IMR-90 (cell line): ENCODE data around the gene PHF21B. TPM values are rescaled to one million over a fixed set of nuclear protein-coding genes. Genes with fewer than 3 reads are reported as not detected.

Experiments used
- ATAC-seq: fragments of 200-7000 bp; cut with Tn5 transposase; 2 replicates; pipeline ENCODE4 v1.9.1; 2020; ENCODE audit warnings: low read depth, mild to moderate bottlenecking, moderate library complexity
- BruUV-seq: library from RNA; stranded (reverse); fragments of 400-500 nt; replicated peaks from 2 replicates; lab custom pipeline; 2021; lab: Mats Ljungman, UMichigan
- CTCF ChIA-PET: fragments of 300-600 bp; formaldehyde crosslinking; extraction: SDS; loops from one replicate; lab custom pipeline; 2021; ENCODE audit warnings: antibody characterized with exemption; lab: Yijun Ruan, JAX
- POLR2A ChIA-PET: fragments of 300-600 bp; sonication (Branson Sonifier 250); formaldehyde crosslinking; loops from one replicate; lab custom pipeline; 2022; ENCODE audit warnings: antibody characterized with exemption; ENCODE audit not compliant: unreplicated experiment; lab: Charles Lee
- DNase-seq: peaks from one replicate; pipeline ENCODE4 v3.0.0; 2013
- H2AFZ ChIP-seq: replicated peaks from 2 replicates; pipeline ENCODE3; 2013; ENCODE audit warnings: low read length, mild to moderate bottlenecking; ENCODE audit not compliant: poor library complexity
- H2AK5ac ChIP-seq: 2 replicates; pipeline ENCODE4 v1.6.1; 2013; ENCODE audit warnings: low read depth, low read length, inconsistent platforms
- H2AK9ac ChIP-seq: replicated peaks from 2 replicates; pipeline ENCODE3; 2013; ENCODE audit warnings: mild to moderate bottlenecking, low read depth, low read length, moderate library complexity; ENCODE audit not compliant: poor library complexity
- H2BK120ac ChIP-seq: 2 replicates; pipeline ENCODE4 v1.6.1; 2013; ENCODE audit warnings: low read depth, low read length, inconsistent platforms
- H2BK15ac ChIP-seq: 3 replicates; pipeline ENCODE4 v1.6.1; 2013; ENCODE audit warnings: low read depth, low read length, inconsistent platforms
- H2BK20ac ChIP-seq: 2 replicates; pipeline ENCODE4 v1.6.1; 2013; ENCODE audit warnings: low read depth, mild to moderate bottlenecking, inconsistent platforms, low read length, moderate library complexity
- H2BK5ac ChIP-seq: 2 replicates; pipeline ENCODE4 v1.6.1; 2013; ENCODE audit warnings: mild to moderate bottlenecking, low read depth, low read length, inconsistent platforms; ENCODE audit not compliant: poor library complexity, severe bottlenecking
- H3K14ac ChIP-seq: replicated peaks from 2 replicates; pipeline ENCODE4 v1.6.1; 2013; ENCODE audit warnings: low read depth, low read length, inconsistent platforms
- H3K18ac ChIP-seq: 2 replicates; pipeline ENCODE4 v1.6.1; 2013; ENCODE audit warnings: low read depth, low read length, control low read depth
- H3K23ac ChIP-seq: 2 replicates; pipeline ENCODE4 v1.6.1; 2013; ENCODE audit warnings: low read depth, low read length, inconsistent platforms
- H3K27ac ChIP-seq: 2 replicates; pipeline ENCODE4 v1.5.1; 2013; ENCODE audit warnings: mild to moderate bottlenecking, control low read depth, low read length; ENCODE audit not compliant: insufficient read depth
- H3K27me3 ChIP-seq: 2 replicates; pipeline ENCODE4 v1.6.1; 2013; ENCODE audit warnings: low read length; ENCODE audit not compliant: control insufficient read depth, insufficient read depth
- H3K36me3 ChIP-seq: 2 replicates; pipeline ENCODE4 v1.6.1; 2013; ENCODE audit warnings: low read length, mixed read lengths; ENCODE audit not compliant: control insufficient read depth, insufficient read depth
- H3K4ac ChIP-seq: 2 replicates; pipeline ENCODE4 v1.6.1; 2013; ENCODE audit warnings: low read depth, low read length, inconsistent platforms
- H3K4me1 ChIP-seq: 2 replicates; pipeline ENCODE4 v1.6.1; 2013; ENCODE audit warnings: low read length, mixed read lengths; ENCODE audit not compliant: control insufficient read depth, insufficient read depth
- H3K4me2 ChIP-seq: 2 replicates; pipeline ENCODE4 v1.6.1; 2013; ENCODE audit warnings: low read depth, mild to moderate bottlenecking, control low read depth, low read length, moderate library complexity
- H3K4me3 ChIP-seq: 2 replicates; pipeline ENCODE4 v1.5.1; 2013; ENCODE audit warnings: low read depth, mild to moderate bottlenecking, control low read depth, low read length, moderate library complexity; ENCODE audit not compliant: insufficient read depth
- H3K56ac ChIP-seq: 2 replicates; pipeline ENCODE4 v1.6.1; 2013; ENCODE audit warnings: low read length, inconsistent platforms; ENCODE audit not compliant: insufficient read depth; ENCODE audit errors: extremely low read depth
- H3K79me1 ChIP-seq, 2 experiments: 2 replicates each; pipeline ENCODE4 v1.6.1; 2013; ENCODE audit warnings: low read length in 2 of 2, inconsistent platforms in 1 of 2, low read depth in 1 of 2
- H3K9ac ChIP-seq: 2 replicates; pipeline ENCODE4 v1.6.1; 2013; ENCODE audit warnings: low read depth, low read length, control low read depth
- H3K9me1 ChIP-seq: 2 replicates; pipeline ENCODE4 v1.6.1; 2013; ENCODE audit warnings: low read length, inconsistent platforms; ENCODE audit not compliant: insufficient read depth
- H3K9me3 ChIP-seq: 2 replicates; pipeline ENCODE4 v1.6.1; 2013; ENCODE audit warnings: low read length; ENCODE audit not compliant: control insufficient read depth, insufficient read depth
- H4K20me1 ChIP-seq: 2 replicates; pipeline ENCODE4 v1.6.1; 2013; ENCODE audit warnings: low read length, inconsistent platforms; ENCODE audit not compliant: insufficient read depth
- H4K5ac ChIP-seq: 2 replicates; pipeline ENCODE4 v1.6.1; 2013; ENCODE audit warnings: mild to moderate bottlenecking, low read depth, low read length, control low read depth
- H4K8ac ChIP-seq, 2 experiments: 2 replicates each; pipeline ENCODE4 v1.6.1; 2013; ENCODE audit warnings: low read depth in 2 of 2, low read length in 2 of 2, control low read depth in 1 of 2, inconsistent platforms in 1 of 2
- H4K91ac ChIP-seq: 2 replicates; pipeline ENCODE4 v1.6.1; 2013; ENCODE audit warnings: low read depth, low read length, inconsistent platforms; ENCODE audit not compliant: insufficient read depth
- BHLHE40 ChIP-seq: fragments of 150-350 bp; IDR thresholded peaks from 2 replicates; pipeline ENCODE4 v1.6.1; 2016; ENCODE audit warnings: mild to moderate bottlenecking, low read depth, low read length
- CEBPB ChIP-seq: IDR thresholded peaks from 2 replicates; pipeline ENCODE4 v1.6.1; 2012; ENCODE audit warnings: low read depth, low read length, improper control_type of control experiment
- CHD1 ChIP-seq: IDR thresholded peaks from 2 replicates; pipeline ENCODE4 v1.6.1; 2012; ENCODE audit warnings: low read depth, low read length, improper control_type of control experiment
- CTCF ChIP-seq: conservative IDR thresholded peaks from 2 replicates; pipeline ENCODE4 v1.5.1; 2012; ENCODE audit warnings: mild to moderate bottlenecking, low read depth, low read length, improper control_type of control experiment
- ELK1 ChIP-seq: fragments of 150-350 bp; IDR thresholded peaks from 2 replicates; pipeline ENCODE4 v1.6.1; 2016; ENCODE audit warnings: low read depth, mild to moderate bottlenecking, low read length, moderate library complexity, borderline replicate concordance
- FOS ChIP-seq: fragments of 150-350 bp; IDR thresholded peaks from 2 replicates; pipeline ENCODE4 v1.6.1; 2016; ENCODE audit warnings: low read depth, low read length
- MAFK ChIP-seq: IDR thresholded peaks from 2 replicates; pipeline ENCODE4 v1.6.1; 2012; ENCODE audit warnings: low read depth, low read length, improper control_type of control experiment
- MAZ ChIP-seq: IDR thresholded peaks from 2 replicates; pipeline ENCODE4 v1.6.1; 2012; ENCODE audit warnings: low read depth, mild to moderate bottlenecking, low read length, improper control_type of control experiment, moderate library complexity, borderline replicate concordance
- MXI1 ChIP-seq: IDR thresholded peaks from 2 replicates; pipeline ENCODE4 v1.6.1; 2012; ENCODE audit warnings: low read depth, mild to moderate bottlenecking, low read length, moderate library complexity, borderline replicate concordance
- NFE2L2 ChIP-seq: fragments of 150-350 bp; IDR thresholded peaks from 2 replicates; pipeline ENCODE4 v1.6.1; 2016; ENCODE audit warnings: low read depth, mild to moderate bottlenecking, low read length
- POLR2A ChIP-seq: IDR thresholded peaks from 2 replicates; pipeline ENCODE4 v1.6.1; 2012; ENCODE audit warnings: mild to moderate bottlenecking, low read depth, low read length
- RAD21 ChIP-seq: IDR thresholded peaks from 2 replicates; pipeline ENCODE4 v1.6.1; 2012; ENCODE audit warnings: low read length, improper control_type of control experiment
- RCOR1 ChIP-seq: IDR thresholded peaks from 2 replicates; pipeline ENCODE4 v1.6.1; 2012; ENCODE audit warnings: mild to moderate bottlenecking, low read length, improper control_type of control experiment; ENCODE audit not compliant: insufficient replicate concordance
- RFX5 ChIP-seq: IDR thresholded peaks from 2 replicates; pipeline ENCODE4 v1.8.0; 2012; ENCODE audit warnings: low read depth, mild to moderate bottlenecking, low read length, moderate library complexity
- SMC3 ChIP-seq: fragments of 150-350 bp; IDR thresholded peaks from 2 replicates; pipeline ENCODE4 v1.6.1; 2016; ENCODE audit warnings: low read depth, mild to moderate bottlenecking, antibody characterized with exemption, low read length, moderate library complexity
- USF2 ChIP-seq: fragments of 150-350 bp; IDR thresholded peaks from 2 replicates; pipeline ENCODE4 v1.6.1; 2017; ENCODE audit warnings: mild to moderate bottlenecking, antibody characterized with exemption, low read length, low read depth
- WGBS, 2 experiments: methylation state at CpG; one replicate each; pipeline versions ENCODE4 v1.1.5 to v1.1.7; 2013; ENCODE audit warnings: missing lambda C conversion rate in 2 of 2; ENCODE audit not compliant: insufficient read length in 1 of 2; ENCODE audit errors: extremely low coverage in 2 of 2; 5-methylcytosine and 5-hydroxymethylcytosine counted together
- dilution Hi-C: fragments of 300-500 bp; cut with HindIII; formaldehyde crosslinking; loops from one replicate; pipeline ENCODE4 v1.14.3; 2018; ENCODE audit warnings: low sequenced_read_pairs; ENCODE audit not compliant: unreplicated experiment
- in situ Hi-C: fragments of 300-500 bp; cut with MboI; formaldehyde crosslinking; loops from 3 replicates; pipeline ENCODE4 v1.14.3; 2019; ENCODE audit warnings: low sequenced_read_pairs, inconsistent platforms, mixed read lengths
- intact Hi-C: fragments of 100-400 bp; cut with micrococcal nuclease; formaldehyde crosslinking; loops from 2 replicates; pipeline ENCODE4 v1.10.0; 2022
- polyA plus RNA-seq, 3 experiments: library from polyadenylated mRNA; depleted of rRNA; stranded (reverse); fragments of >200 nt; gene quantifications; 2 replicates each; pipeline ENCODE4 v1.2.3, GENCODE V29; 2012; ENCODE audit warnings: low replicate concordance in 1 of 3
- total RNA-seq: library from RNA; depleted of rRNA; stranded (reverse); fragments of >200 nt; gene quantifications from 2 replicates; pipeline ENCODE4 v1.2.3, GENCODE V29; 2012

Gene PHF21B
- total and polyA plus RNA-seq, 2 of the 4 experiments (the other 2 are of a cell fraction) = 0.02 TPM; not detected in 1

GRCh38 chr22:44926124-44926475 is 83.7 kb downstream of the PHF21B start:
- no peak overlapping the region for H3K27ac ChIP-seq
- dilution Hi-C loops (no loop called here), in situ Hi-C loops (no loop called here), intact Hi-C loops (no loop called here)
- no peak overlapping the region for H3K4me2 ChIP-seq
- H3K9me1 ChIP-seq = no peaks in the 10 kb centered on the region
- no peak overlapping the region for H3K9ac ChIP-seq
- H2BK15ac ChIP-seq = no peak overlapping the region
- H3K18ac ChIP-seq = no peak overlapping the region
- H2AK9ac ChIP-seq = no peak overlapping the region
- H3K4ac ChIP-seq = no peak overlapping the region
- TF ChIP-seq ELK1 = no peak
- no peak for TF ChIP-seq SMC3
- no peak for TF ChIP-seq CTCF
- no peak for TF ChIP-seq BHLHE40
- no peak for TF ChIP-seq POLR2A
- no peak for TF ChIP-seq CEBPB
- no peak for TF ChIP-seq RCOR1
- no peak for TF ChIP-seq USF2
- no peak for TF ChIP-seq RAD21
- no peak for TF ChIP-seq MXI1
- no peak for TF ChIP-seq MAZ
- no peak for TF ChIP-seq FOS
- TF ChIP-seq RFX5 = no peak
- TF ChIP-seq CHD1 = no peak
- no peak for TF ChIP-seq NFE2L2
- TF ChIP-seq MAFK = no peak
- H4K5ac ChIP-seq = no peak overlapping the region
- H3K36me3 ChIP-seq = no peaks in the 10 kb centered on the region
- H4K8ac ChIP-seq = no peak overlapping the region
- DNase-seq (no peak), ATAC-seq (no peak)
- H2BK20ac ChIP-seq = no peak overlapping the region
- no peak overlapping the region for H2BK120ac ChIP-seq
- H3K23ac ChIP-seq = no peak overlapping the region
- H3K79me1 ChIP-seq = no peaks in the 10 kb centered on the region
- peaks cover 8% of the 10 kb centered on the region; the same call in 1 of the 2 replicates for H3K27me3 ChIP-seq
- BruUV-seq = no TSS peak
- CTCF ChIA-PET = no interaction called here
- no peak overlapping the region for H2BK5ac ChIP-seq
- no peak overlapping the region for H3K4me3 ChIP-seq
- H3K14ac ChIP-seq = no peak overlapping the region
- no peaks in the 10 kb centered on the region for H3K9me3 ChIP-seq
- no peak overlapping the region for H4K91ac ChIP-seq
- no peaks in the 10 kb centered on the region for H3K4me1 ChIP-seq
- POLR2A ChIA-PET = no interaction called here
- H3K56ac ChIP-seq = no peak overlapping the region
- H4K20me1 ChIP-seq = no peaks in the 10 kb centered on the region
- 85% methylated on average over 7 of the region's 11 CpGs; no CpG with 5 or more reads in 1 of the 2 experiments for WGBS, 2 experiments
- no peak overlapping the region for H2AK5ac ChIP-seq
- no peak overlapping the region for H2AFZ ChIP-seq
